HEK293T (cell line): ENCODE data around the gene SPSB4.

Source experiments
- CTCF ChIA-PET: fragments of 350-600 bp; formaldehyde crosslinking; extraction: SDS; loops from one replicate; lab custom pipeline; 2021; ENCODE audit warnings: antibody characterized with exemption, inconsistent platforms; lab: Yijun Ruan, JAX
- POLR2A ChIA-PET: fragments of 350-600 bp; formaldehyde crosslinking; extraction: SDS; loops from one replicate; lab custom pipeline; 2020; ENCODE audit warnings: antibody characterized with exemption, inconsistent platforms; lab: Yijun Ruan, JAX
- DNase-seq: peaks from one replicate; pipeline ENCODE4 v3.0.0; 2012; ENCODE audit warnings: mixed read lengths; ENCODE audit errors: extremely low spot score
- ARNT ChIP-seq: fragments of 450-650 bp; IDR thresholded peaks from 2 replicates; pipeline ENCODE4 v1.6.1; 2017; ENCODE audit warnings: mild to moderate bottlenecking
- BHLHE40 ChIP-seq: fragments of 450-650 bp; IDR thresholded peaks from 2 replicates; pipeline ENCODE4 v1.6.1; 2016; ENCODE audit warnings: mild to moderate bottlenecking, moderate library complexity, borderline replicate concordance
- CTBP1 ChIP-seq: fragments of 450-650 bp; IDR thresholded peaks from 2 replicates; pipeline ENCODE4 v1.6.1; 2016; ENCODE audit warnings: borderline replicate concordance
- ELF4 ChIP-seq: fragments of 450-650 bp; IDR thresholded peaks from 2 replicates; pipeline ENCODE4 v1.6.1; 2017; ENCODE audit warnings: antibody characterized with exemption
- FOXA1 ChIP-seq: fragments of 450-650 bp; IDR thresholded peaks from 2 replicates; pipeline ENCODE4 v1.6.1; 2016; ENCODE audit warnings: mild to moderate bottlenecking
- FOXK2 ChIP-seq: fragments of 450-650 bp; IDR thresholded peaks from 2 replicates; pipeline ENCODE4 v1.6.1; 2016; ENCODE audit warnings: mild to moderate bottlenecking
- FOXM1 ChIP-seq: fragments of 450-650 bp; IDR thresholded peaks from 2 replicates; pipeline ENCODE4 v1.6.1; 2017; ENCODE audit warnings: mild to moderate bottlenecking, borderline replicate concordance
- HDGF ChIP-seq: fragments of 450-650 bp; IDR thresholded peaks from 2 replicates; pipeline ENCODE4 v1.6.1; 2017; ENCODE audit warnings: antibody characterized with exemption, borderline replicate concordance
- L3MBTL2 ChIP-seq: fragments of 450-650 bp; conservative IDR thresholded peaks from 2 replicates; pipeline ENCODE4 v1.6.1; 2016; ENCODE audit warnings: mild to moderate bottlenecking
- LEF1 ChIP-seq: fragments of 450-650 bp; IDR thresholded peaks from 2 replicates; pipeline ENCODE4 v1.6.1; 2017; ENCODE audit warnings: mild to moderate bottlenecking, borderline replicate concordance
- NFRKB ChIP-seq: fragments of 450-650 bp; IDR thresholded peaks from 2 replicates; pipeline ENCODE4 v1.6.1; 2016; ENCODE audit warnings: mild to moderate bottlenecking, moderate library complexity
- SP1 ChIP-seq: fragments of 450-650 bp; IDR thresholded peaks from 2 replicates; pipeline ENCODE4 v1.6.1; 2017
- SUZ12 ChIP-seq: fragments of 450-650 bp; IDR thresholded peaks from 2 replicates; pipeline ENCODE4 v1.6.1; 2016; ENCODE audit warnings: mild to moderate bottlenecking
- TARDBP ChIP-seq: fragments of 450-650 bp; IDR thresholded peaks from 2 replicates; pipeline ENCODE4 v1.6.1; 2016
- ZNF384 ChIP-seq: fragments of 450-650 bp; IDR thresholded peaks from 2 replicates; pipeline ENCODE4 v1.6.1; 2016
- TF ChIP-seq, protein P1 (sequence below): fragments of 450-650 bp; IDR thresholded peaks from 2 replicates; pipeline ENCODE4 v1.6.1; 2016

SPSB4 gene

DNA sequence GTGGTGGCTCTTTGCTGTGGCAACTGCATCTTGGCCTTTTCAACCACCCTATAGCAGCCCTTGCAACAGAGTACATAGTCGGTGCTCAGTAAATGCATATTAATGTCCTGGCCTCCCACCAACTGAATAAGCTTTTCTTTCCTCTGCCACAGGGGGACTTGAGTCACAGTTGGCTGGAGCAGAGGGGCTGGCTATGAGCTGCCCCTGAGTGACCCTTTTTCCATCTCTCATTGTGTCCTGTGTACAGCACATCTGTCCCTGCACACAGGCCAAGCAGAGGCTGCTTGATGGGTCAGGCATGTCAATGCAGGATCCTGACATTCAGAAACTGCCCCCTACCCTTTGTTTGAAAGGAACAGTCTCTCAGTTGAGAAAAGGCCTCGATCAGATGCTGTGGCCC, 22.4 kb downstream of the SPSB4 start:
- no peak for DNase-seq
- no peak for TF ChIP-seq LEF1
- TF ChIP-seq, protein P1, sequence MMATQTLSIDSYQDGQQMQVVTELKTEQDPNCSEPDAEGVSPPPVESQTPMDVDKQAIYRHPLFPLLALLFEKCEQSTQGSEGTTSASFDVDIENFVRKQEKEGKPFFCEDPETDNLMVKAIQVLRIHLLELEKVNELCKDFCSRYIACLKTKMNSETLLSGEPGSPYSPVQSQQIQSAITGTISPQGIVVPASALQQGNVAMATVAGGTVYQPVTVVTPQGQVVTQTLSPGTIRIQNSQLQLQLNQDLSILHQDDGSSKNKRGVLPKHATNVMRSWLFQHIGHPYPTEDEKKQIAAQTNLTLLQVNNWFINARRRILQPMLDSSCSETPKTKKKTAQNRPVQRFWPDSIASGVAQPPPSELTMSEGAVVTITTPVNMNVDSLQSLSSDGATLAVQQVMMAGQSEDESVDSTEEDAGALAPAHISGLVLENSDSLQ: no peak
- CTCF ChIA-PET: no interaction called here
- POLR2A ChIA-PET: no interaction called here

DNA sequence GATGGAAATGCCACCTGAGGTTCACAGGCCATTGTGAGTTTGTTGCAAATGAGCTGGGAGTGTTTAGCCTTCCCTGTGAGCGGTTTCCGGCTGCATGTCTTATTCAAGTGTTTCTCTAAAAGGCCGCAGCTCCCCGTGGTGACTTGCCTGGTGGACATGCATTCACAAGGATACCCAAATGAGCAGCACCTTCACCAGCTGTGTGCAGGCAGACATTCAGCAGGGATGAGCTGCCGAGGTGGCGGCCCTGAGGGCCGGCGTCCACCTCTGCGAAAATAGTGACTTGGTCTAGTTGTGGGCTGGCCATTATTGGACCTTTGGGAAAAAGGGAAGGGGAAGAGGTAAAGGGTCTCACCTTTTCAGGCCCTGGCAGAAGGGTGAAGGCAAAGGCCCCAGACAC, 23.4 kb downstream of the SPSB4 start:
- CTCF ChIA-PET: no interaction called here
- no peak for DNase-seq

GRCh38 chr3:141076036-141076773, 25.1 kb downstream of the SPSB4 start:
- no peak for TF ChIP-seq ZNF384
- TF ChIP-seq FOXM1: no peak
- TF ChIP-seq LEF1: no peak
- TF ChIP-seq SP1: no peak
- TF ChIP-seq SUZ12: no peak
- no peak for TF ChIP-seq ARNT
- TF ChIP-seq HDGF: no peak
- no peak for TF ChIP-seq CTBP1
- no peak for TF ChIP-seq FOXK2
- TF ChIP-seq NFRKB: no peak
- TF ChIP-seq TARDBP: no peak
- TF ChIP-seq, protein P1: no peak
- no peak for TF ChIP-seq L3MBTL2
- no peak for TF ChIP-seq BHLHE40
- TF ChIP-seq FOXA1: no peak
- TF ChIP-seq ELF4: no peak
- DNase-seq: no peak
- ChIA-PET POLR2A (interaction anchor here (1.7 kb wide), 1 partner anchor 25 kb away, joined by 11 read pairs; the partner anchor contains the start of gene SPSB4), CTCF (interaction anchor here (1.2 kb wide), 1 partner anchor 25 kb away, joined by 3 read pairs; the partner anchor contains the start of gene SPSB4)

More for the DNA sequence above, 23.4 kb downstream of the SPSB4 start:
- no peak for TF ChIP-seq CTBP1
- TF ChIP-seq ARNT: no peak
- TF ChIP-seq ELF4: no peak
- TF ChIP-seq SP1: no peak
- TF ChIP-seq SUZ12: no peak
- no peak for TF ChIP-seq NFRKB
- TF ChIP-seq BHLHE40: no peak
- no peak for TF ChIP-seq HDGF
- TF ChIP-seq LEF1: no peak
- no peak for TF ChIP-seq ZNF384
- TF ChIP-seq L3MBTL2: no peak
- no peak for TF ChIP-seq TARDBP
- TF ChIP-seq FOXA1: no peak
- TF ChIP-seq FOXM1: no peak
- TF ChIP-seq, protein P1: no peak
- no peak for TF ChIP-seq FOXK2
- POLR2A ChIA-PET: no interaction called here

DNA sequence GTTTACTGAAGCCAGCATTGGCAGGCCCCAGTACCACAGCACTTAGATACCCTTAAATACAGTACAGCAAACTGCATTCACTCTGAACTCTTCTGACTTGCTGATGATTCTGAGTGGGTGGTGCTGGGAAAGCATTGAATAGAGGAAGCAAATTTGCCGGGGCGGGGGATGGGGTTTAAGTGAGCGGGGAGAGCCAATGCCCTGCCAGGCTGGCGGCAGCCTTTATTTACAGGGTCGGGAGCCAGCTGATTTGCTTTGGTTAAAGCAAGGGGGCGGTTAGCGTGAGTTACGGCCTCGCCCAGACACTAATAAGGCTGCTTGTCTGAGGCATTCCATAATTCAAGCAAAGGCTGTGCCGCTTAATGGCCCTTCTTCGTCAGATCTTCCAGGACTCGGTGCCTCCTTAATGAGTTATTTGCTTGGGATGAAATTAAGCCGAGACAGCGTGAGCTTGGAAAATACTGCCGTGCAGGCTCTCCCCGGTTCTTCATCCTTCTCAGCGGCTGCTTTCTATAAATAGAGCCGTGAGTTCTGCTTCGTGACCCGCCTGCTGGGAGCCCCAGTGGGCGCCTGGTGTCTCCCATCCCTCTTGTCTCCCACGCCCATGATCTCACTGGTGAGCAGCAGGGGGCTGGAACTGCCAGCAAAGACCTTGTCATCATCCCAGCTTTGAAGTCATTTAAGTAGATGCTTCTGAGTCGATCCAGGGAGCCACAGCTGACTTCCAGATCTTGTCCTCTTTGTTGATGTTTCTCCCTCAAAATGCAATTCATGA, 25.8 kb downstream of the SPSB4 start:
- CTCF ChIA-PET: interaction anchor here (1.2 kb wide), 1 partner anchor 26 kb away, joined by 3 read pairs; the partner anchor contains the start of gene SPSB4
- DNase-seq: peak; percentile 57
- TF ChIP-seq FOXK2: no peak
- no peak for TF ChIP-seq L3MBTL2
- TF ChIP-seq FOXA1: no peak
- no peak for TF ChIP-seq BHLHE40
- TF ChIP-seq, protein P1: peak; percentile 51
- TF ChIP-seq LEF1: 0 out of 2 replicates have a peak, but pooled peaks have one; percentile 46
- no peak for TF ChIP-seq SP1
- no peak for TF ChIP-seq ZNF384
- no peak for TF ChIP-seq HDGF
- no peak for TF ChIP-seq FOXM1
- no peak for TF ChIP-seq NFRKB
- no peak; the same call in 1 of the 2 replicates for TF ChIP-seq CTBP1
- no peak for TF ChIP-seq SUZ12
- TF ChIP-seq ARNT: 0 out of 2 replicates have a peak, but pooled peaks have one; percentile 7
- TF ChIP-seq TARDBP: no peak
- no peak for TF ChIP-seq ELF4
- POLR2A ChIA-PET: interaction anchor here (1.7 kb wide), 1 partner anchor 25 kb away, joined by 11 read pairs; the partner anchor contains the start of gene SPSB4
